ENCODE measurements around the gene TBX3. TPM values are rescaled to one million over a fixed set of nuclear protein-coding genes. Genes with fewer than 3 reads are reported as not detected.
"Not testable (repeated sequence)": the region's sequence is repeated elsewhere in the genome, so short reads cannot be mapped to it uniquely, and the experiment has no call there.

TBX3 gene
- 0.91 and 0.96 TPM in 2 replicates for total RNA-seq
- long read RNA-seq, partial matches to known transcripts: 1 of 1 reads
- long read RNA-seq, other reads (novel, unspliced or antisense): 0 of 1 reads

GRCh38 chr12:114684098-114684869 lies at the start of gene TBX3:
TBX3 (minus strand) TSS chr12:114684175; CDS start chr12:114683200, 975 bp downstream.
- Mint-ChIP-seq H3K27ac (ENCODE audit: unreplicated experiment) (no peak within 1 kb of the TSS), H3K27me3 (ENCODE audit: low read depth) (peaks cover 98% of the 10 kb centered on the region), H3K4me3 (peak within 1 kb of the TSS; percentile 92), H3K9me3 (no peaks in the 10 kb centered on the region), H3K4me1 (peaks cover 48% of the 10 kb centered on the region), H3K36me3 (ENCODE audit: low read depth) (no peaks in the 10 kb centered on the region)
- DNase-seq (ENCODE audit: low read depth, low spot score): peak; percentile 75
- TF ChIP-seq CTCF (conservative IDR thresholded peaks at IDR 0.05): peak; percentile 76

GRCh38 chr12:114732426-114733030 lies 48.6 kb upstream of the TBX3 start:
- no peak for TF ChIP-seq CTCF (conservative IDR thresholded peaks at IDR 0.05)
- H3K36me3 Mint-ChIP-seq (ENCODE audit: low read depth): peaks cover 4% of the 10 kb centered on the region
- no peak for DNase-seq (ENCODE audit: low read depth, low spot score)
- H3K9me3 Mint-ChIP-seq: peaks cover 3% of the 10 kb centered on the region
- no peak overlapping the region for H3K4me3 Mint-ChIP-seq
- peaks cover 5% of the 10 kb centered on the region for H3K4me1 Mint-ChIP-seq
- H3K27ac Mint-ChIP-seq (ENCODE audit: unreplicated experiment): no peak overlapping the region
- no peaks in the 10 kb centered on the region for H3K27me3 Mint-ChIP-seq (ENCODE audit: low read depth)

- no peak for DNase-seq (ENCODE audit: low read depth, low spot score)
- Mint-ChIP-seq H3K27me3 (ENCODE audit: low read depth) (peaks cover 2% of the 10 kb centered on the region), H3K9me3 (no peaks in the 10 kb centered on the region), H3K27ac (ENCODE audit: unreplicated experiment) (no peak overlapping the region), H3K4me1 (peaks cover 5% of the 10 kb centered on the region), H3K4me3 (no peak overlapping the region), H3K36me3 (ENCODE audit: low read depth) (no peaks in the 10 kb centered on the region)
- no peak for TF ChIP-seq CTCF (conservative IDR thresholded peaks at IDR 0.05)
Measured at GRCh38 chr12:114729731-114730130, 45.8 kb upstream of the TBX3 start.

- no peaks in the 10 kb centered on the region for H3K9me3 Mint-ChIP-seq
- H3K4me1 Mint-ChIP-seq: no peaks in the 10 kb centered on the region
- H3K36me3 Mint-ChIP-seq (ENCODE audit: low read depth): no peaks in the 10 kb centered on the region
- TF ChIP-seq CTCF (conservative IDR thresholded peaks at IDR 0.05): no peak
- no peak overlapping the region for H3K27ac Mint-ChIP-seq (ENCODE audit: unreplicated experiment)
- peaks cover 2% of the 10 kb centered on the region for H3K27me3 Mint-ChIP-seq (ENCODE audit: low read depth)
- H3K4me3 Mint-ChIP-seq: no peak overlapping the region
- DNase-seq (ENCODE audit: low read depth, low spot score): no peak
Measured at GRCh38 chr12:114726092-114726710, 42.2 kb upstream of the TBX3 start.

GRCh38 chr12:114722176-114722575 lies 38.2 kb upstream of the TBX3 start:
- not testable (repeated sequence) for H3K27ac Mint-ChIP-seq (ENCODE audit: unreplicated experiment)

More at GRCh38 chr12:114722176-114722575, 38.2 kb upstream of the TBX3 start:
- not testable (repeated sequence) for H3K9me3 Mint-ChIP-seq; H3K4me1 Mint-ChIP-seq; H3K36me3 Mint-ChIP-seq (ENCODE audit: low read depth); DNase-seq (ENCODE audit: low read depth, low spot score); H3K4me3 Mint-ChIP-seq
- H3K27me3 Mint-ChIP-seq (ENCODE audit: low read depth): peaks cover 25% of the 10 kb centered on the region
